GM12891 (cell line): ENCODE data around the gene KIF18B.

Experiments
- DNase-seq: peaks from one replicate; pipeline ENCODE4 v3.0.0; 2011; ENCODE audit warnings: low spot score; ENCODE audit not compliant: insufficient read length
- FAIRE-seq: peaks from 2 replicates; lab custom pipeline; 2011; peaks lifted over from hg19 to GRCh38; lab: Jason Lieb, UNC
- PAX5 ChIP-seq: IDR thresholded peaks from 2 replicates; pipeline ENCODE4 v1.6.1; 2011; ENCODE audit warnings: low read length, moderate library complexity, mild to moderate bottlenecking; ENCODE audit not compliant: insufficient read depth, severe bottlenecking
- POLR2A ChIP-seq: IDR thresholded peaks from 2 replicates; pipeline ENCODE4 v1.6.1; 2011; ENCODE audit warnings: low read depth, low read length, control low read depth
- POLR2AphosphoS5 ChIP-seq: IDR thresholded peaks from 2 replicates; pipeline ENCODE4 v1.6.1; 2011; ENCODE audit warnings: low read depth, low read length, control low read depth
- POU2F2 ChIP-seq: IDR thresholded peaks from 2 replicates; pipeline ENCODE4 v1.6.1; 2011; ENCODE audit warnings: low read depth, mild to moderate bottlenecking, control low read depth, low read length, moderate library complexity
- SPI1 ChIP-seq: IDR thresholded peaks from 2 replicates; pipeline ENCODE4 v1.6.1; 2011; ENCODE audit warnings: low read depth, low read length, control low read depth
- TAF1 ChIP-seq: IDR thresholded peaks from 2 replicates; pipeline ENCODE4 v1.6.1; 2011; ENCODE audit warnings: low read depth, low read length, control low read depth

Gene KIF18B

DNA sequence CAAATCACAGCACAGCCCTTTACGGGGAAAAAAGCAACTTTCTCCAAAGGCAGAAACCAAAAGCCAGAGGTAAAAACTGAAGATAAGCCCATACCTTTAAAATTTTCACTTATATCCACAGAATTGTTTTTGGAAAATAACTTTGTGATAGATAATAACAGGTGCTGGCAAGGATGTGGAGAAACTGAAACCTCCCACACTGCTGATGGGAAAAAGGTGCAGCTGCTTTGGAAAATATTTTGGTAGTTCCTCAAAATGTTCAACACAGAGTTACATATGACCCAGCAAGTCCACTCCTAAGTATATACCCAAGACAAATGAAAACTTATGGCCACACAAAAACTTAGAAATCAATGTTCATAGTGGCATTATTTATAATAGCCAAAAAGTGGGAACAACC is 60.6 kb downstream of the KIF18B start:
- FAIRE-seq (no peak), DNase-seq (no peak)
- TF ChIP-seq TAF1 (no peak), SPI1 (no peak), PAX5 (no peak), POLR2AphosphoS5 (no peak), POLR2A (no peak), POU2F2 (no peak)

DNA sequence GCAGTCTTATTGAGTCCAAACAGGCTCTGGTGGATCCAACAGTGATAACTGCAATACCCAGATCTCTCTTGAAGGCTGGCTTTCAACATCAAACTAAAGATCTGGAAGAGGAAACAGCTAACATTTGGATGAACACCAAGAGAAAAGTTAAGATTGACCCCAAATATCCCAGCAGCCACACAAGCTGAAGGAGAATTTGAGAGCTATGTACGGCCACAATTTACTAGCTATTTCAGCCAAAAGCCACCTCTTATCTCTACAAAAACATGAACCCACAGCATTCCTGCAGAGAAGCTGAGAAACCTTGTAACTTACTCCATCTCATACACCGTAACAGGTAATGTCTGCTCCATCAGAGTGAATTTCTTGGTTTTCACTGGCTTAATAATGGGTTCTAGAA is 62.6 kb downstream of the KIF18B start:
- DNase-seq (no peak), FAIRE-seq (no peak)
- no peak for TF ChIP-seq PAX5
- no peak for TF ChIP-seq TAF1
- TF ChIP-seq POLR2A: no peak
- TF ChIP-seq POU2F2: no peak
- no peak for TF ChIP-seq POLR2AphosphoS5
- TF ChIP-seq SPI1: no peak

DNA sequence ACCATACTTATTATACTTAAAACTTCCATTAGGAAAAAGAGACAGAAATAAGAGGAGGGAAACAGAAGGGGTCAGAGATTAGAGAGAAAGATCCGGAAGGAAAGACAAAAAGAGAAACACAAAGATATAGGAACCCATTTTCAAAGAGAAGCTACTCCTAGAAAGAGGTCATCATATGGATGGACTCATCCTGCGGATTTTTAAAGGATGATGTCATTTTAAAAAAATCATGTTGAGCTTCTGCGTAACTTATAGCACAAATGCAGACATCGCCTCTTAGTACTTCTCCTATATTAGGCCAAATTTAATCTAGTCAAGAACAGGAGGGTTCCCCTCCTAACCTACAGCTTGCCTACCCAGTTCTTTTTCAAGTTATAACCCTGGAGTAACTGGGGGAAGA is 66.4 kb downstream of the KIF18B start:
- no peak for TF ChIP-seq TAF1
- no peak for TF ChIP-seq POLR2A
- TF ChIP-seq PAX5: no peak
- no peak for TF ChIP-seq POLR2AphosphoS5
- TF ChIP-seq SPI1: no peak
- TF ChIP-seq POU2F2: no peak
- FAIRE-seq: no peak

DNA sequence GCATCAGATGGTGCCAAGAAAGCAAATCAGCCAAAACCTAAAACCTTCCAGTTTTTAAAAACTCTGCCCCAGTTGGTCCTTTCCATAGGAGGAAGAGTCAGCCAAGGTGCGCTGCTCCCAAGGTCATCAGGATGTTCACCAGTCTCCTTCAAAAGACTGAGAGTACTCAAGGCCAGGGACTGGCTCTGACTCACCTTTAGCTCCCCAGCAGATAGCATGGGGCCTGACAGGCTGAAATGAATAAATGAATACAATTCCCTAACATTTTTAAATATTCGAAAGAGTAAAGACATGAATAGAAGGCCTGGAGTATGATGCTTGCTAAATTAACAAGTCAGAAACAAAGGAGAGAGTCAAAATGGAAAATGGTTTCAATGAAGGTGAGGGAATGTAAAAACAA is 67.5 kb downstream of the KIF18B start:
- DNase-seq (no peak), FAIRE-seq (no peak)
- TF ChIP-seq POU2F2 (no peak), SPI1 (no peak), POLR2A (no peak), POLR2AphosphoS5 (no peak), TAF1 (no peak), PAX5 (no peak)

More for the DNA sequence above, 66.4 kb downstream of the KIF18B start:
- no peak for DNase-seq

GRCh38 chr17:44879376-44879775 is 68.2 kb downstream of the KIF18B start:
- DNase-seq (no peak), FAIRE-seq (no peak)
- TF ChIP-seq POLR2A (no peak), TAF1 (no peak), SPI1 (no peak), PAX5 (no peak)

DNA sequence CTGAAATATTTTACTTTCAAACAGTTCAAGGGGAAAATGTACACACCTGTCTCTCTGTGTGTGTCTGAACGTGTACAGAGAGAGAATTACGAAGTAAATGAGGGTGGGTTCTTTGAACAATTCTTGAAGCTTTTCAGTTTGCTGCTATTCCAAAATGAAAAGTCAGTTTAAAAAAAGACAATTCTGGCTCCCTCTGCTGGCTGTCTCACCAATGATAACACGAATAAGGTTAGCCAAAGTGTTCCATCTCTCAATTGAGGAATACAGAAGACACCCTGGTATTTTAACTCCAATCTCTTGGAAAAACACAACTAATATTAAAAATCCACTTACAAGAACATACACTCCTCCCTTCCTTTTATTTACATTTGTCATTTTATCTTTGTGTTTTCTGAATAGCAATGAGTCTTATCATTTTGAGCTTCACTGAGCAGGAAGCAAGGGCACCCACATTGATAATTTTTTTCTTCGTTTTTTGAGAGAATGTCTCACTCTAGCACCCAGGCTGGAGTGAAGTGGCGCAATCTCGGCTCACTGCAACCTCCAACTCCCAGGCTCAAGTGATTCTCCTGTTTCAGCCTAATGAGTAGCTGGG is 68.8 kb downstream of the KIF18B start:
- FAIRE-seq (no peak), DNase-seq (no peak)
- no peak for TF ChIP-seq POLR2AphosphoS5
- TF ChIP-seq TAF1: no peak
- TF ChIP-seq POU2F2: no peak
- TF ChIP-seq PAX5: no peak
- no peak for TF ChIP-seq SPI1
- no peak for TF ChIP-seq POLR2A

DNA sequence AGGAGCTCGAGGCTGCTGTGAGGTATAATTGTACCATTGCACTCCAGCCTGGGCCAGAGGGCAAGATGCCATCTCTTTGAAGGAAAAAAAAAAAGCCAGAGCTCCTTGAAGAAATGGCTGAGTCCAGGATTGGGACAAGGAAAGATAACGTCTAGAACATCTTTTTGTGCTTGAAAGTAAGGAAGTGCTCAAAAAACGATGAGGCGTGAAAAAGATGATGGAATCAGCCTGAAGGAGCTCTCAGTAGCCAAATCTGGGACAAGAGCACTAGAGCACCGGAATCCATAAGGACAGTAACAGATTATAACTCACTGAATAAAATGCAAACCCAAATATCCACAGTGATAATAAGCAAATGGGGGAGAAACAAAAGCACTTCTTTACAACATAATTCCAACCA is 70.5 kb downstream of the KIF18B start:
- TF ChIP-seq PAX5 (no peak), POLR2AphosphoS5 (no peak), POLR2A (no peak), POU2F2 (no peak), SPI1 (no peak), TAF1 (no peak)
- DNase-seq (no peak), FAIRE-seq (no peak)

DNA sequence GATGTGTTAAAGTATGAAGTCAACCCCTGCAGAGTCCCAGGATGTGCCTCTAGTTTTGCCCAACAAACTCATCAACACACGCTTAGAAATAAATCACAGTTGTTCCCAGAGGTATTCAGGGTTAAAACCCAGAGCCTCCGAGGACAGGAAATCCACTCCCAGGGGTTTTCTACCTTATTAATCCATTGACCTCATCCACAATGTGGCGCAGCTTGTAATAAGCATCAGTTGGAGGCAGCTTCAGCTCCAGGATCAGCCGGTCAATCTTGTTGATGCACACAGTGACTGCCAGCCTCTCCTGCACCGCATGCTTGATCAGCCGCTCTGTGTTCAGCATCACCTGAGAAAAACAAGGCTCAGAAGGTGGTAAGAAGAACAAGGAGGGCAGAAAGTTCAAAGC is 71.8 kb downstream of the KIF18B start:
- DNase-seq: no peak
- FAIRE-seq: no peak
- TF ChIP-seq POU2F2: no peak
